Measurements from ENCODE around the gene CD44. TPM values are rescaled to one million over a fixed set of nuclear protein-coding genes. Genes with fewer than 3 reads are reported as not detected.
A peak's percentile ranks its signal among the peaks of the same experiment; 100 is the strongest.

The CD44 gene
- total RNA-seq, 4 donors from 2014 or later, result 19.5 to 32.5 (median 29.2) TPM

- in situ Hi-C loops (cut with MboI; ENCODE audit: low sequenced_read_pairs in 4 of 4) (no loop called here), intact Hi-C loops (cut with DNase I; ENCODE audit: low total_unique reads) (no loop called here)
- no peak overlapping the region for H3K4me3 ChIP-seq
- H3K27me3 ChIP-seq, result no peaks in the 10 kb centered on the region
- peak overlapping the region in 3 of 4 donors; percentile 8 to 24 (median 19) for H3K27ac ChIP-seq
- H3K9me3 ChIP-seq, result no peaks in the 10 kb centered on the region
- DNase-seq (no peak), ATAC-seq (no peak)
- H3K4me1 ChIP-seq, result peaks cover 26% of the 10 kb centered on the region in 2 donors
- no peaks in the 10 kb centered on the region for H3K36me3 ChIP-seq
- TF ChIP-seq POLR2A (IDR thresholded peaks at IDR 0.05), result no peak
- TF ChIP-seq, protein P1, sequence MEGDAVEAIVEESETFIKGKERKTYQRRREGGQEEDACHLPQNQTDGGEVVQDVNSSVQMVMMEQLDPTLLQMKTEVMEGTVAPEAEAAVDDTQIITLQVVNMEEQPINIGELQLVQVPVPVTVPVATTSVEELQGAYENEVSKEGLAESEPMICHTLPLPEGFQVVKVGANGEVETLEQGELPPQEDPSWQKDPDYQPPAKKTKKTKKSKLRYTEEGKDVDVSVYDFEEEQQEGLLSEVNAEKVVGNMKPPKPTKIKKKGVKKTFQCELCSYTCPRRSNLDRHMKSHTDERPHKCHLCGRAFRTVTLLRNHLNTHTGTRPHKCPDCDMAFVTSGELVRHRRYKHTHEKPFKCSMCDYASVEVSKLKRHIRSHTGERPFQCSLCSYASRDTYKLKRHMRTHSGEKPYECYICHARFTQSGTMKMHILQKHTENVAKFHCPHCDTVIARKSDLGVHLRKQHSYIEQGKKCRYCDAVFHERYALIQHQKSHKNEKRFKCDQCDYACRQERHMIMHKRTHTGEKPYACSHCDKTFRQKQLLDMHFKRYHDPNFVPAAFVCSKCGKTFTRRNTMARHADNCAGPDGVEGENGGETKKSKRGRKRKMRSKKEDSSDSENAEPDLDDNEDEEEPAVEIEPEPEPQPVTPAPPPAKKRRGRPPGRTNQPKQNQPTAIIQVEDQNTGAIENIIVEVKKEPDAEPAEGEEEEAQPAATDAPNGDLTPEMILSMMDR (IDR thresholded peaks at IDR 0.05 in 4 of 5, conservative IDR thresholded peaks at IDR 0.05 in 1 of 5), result no peak
These were observed 23.8 kb downstream of the CD44 start for GRCh38 chr11:35162745-35163144.

DNA sequence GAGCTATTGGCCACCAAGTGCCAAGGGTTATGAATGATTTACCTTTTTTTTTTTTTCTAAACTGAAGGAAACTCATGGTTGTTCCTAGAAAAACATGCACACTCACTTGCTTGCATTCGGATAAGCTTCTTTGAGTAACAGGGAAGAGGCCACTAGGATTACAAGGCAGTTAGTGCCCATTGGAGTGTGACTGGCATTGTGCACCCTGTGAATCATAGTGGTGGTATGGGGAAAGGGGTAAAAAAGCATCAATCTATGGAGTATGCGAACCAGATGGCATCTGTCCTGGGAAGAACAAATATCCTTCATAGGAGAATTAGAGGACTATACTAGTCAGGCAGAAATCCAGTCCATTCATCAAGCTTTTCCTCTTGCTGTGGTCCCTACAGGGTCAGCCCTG is 24.2 kb downstream of the CD44 start:
- Histone ChIP-seq H3K36me3 (no peaks in the 10 kb centered on the region), H3K27me3 (no peaks in the 10 kb centered on the region), H3K9me3 (no peaks in the 10 kb centered on the region), H3K27ac (peak overlapping the region in 3 of 4 donors; percentile 4 to 24 (median 19)), H3K4me3 (no peak overlapping the region), H3K4me1 (peaks cover 21 to 31% of the 10 kb centered on the region in 2 donors)
- ATAC-seq, result no peak
- intact Hi-C loops (cut with DNase I; ENCODE audit: low total_unique reads) (no loop called here), in situ Hi-C loops (cut with MboI; ENCODE audit: low sequenced_read_pairs in 4 of 4) (no loop called here)
- no peak for DNase-seq
- no peak for TF ChIP-seq POLR2A (IDR thresholded peaks at IDR 0.05)
- TF ChIP-seq, protein P1 (IDR thresholded peaks at IDR 0.05 in 4 of 5, conservative IDR thresholded peaks at IDR 0.05 in 1 of 5), result no peak

DNA sequence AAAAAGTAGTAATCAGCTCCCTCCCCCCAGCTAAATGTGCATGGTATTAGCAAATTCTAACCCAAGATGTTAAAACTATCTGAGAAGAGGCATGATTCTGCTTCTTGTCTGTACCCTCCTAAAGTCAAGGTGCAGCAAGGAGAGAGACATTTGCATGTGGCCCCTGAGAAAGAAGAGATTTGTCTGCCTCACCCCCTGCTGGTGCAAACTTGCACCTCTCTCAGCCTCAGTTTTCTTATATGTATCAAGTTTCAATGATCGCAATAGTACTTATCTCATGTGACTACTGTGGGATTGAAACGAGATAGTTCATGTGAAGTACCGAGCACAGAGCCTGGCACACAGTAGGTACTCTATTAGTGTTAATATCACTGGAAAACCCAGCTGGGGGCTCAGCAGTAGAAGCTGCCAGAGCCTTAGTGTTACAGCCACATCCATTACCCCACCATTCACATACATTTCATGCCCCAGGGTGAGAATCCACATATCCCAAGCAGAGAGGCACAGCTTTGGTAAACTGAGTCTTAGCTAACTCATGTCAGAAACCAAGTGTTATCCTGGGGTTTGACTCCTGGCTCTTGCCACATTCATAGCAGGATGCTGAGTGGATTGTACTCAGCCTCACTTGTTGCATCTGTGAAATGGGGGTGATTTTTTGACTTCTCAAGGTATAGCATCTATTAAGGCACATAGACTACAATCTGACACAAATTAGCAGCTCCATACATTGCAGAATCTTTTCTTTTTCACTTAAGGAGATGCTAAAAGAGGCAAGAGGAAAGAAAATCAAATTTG is 24.9 kb downstream of the CD44 start:
- in situ Hi-C loops (cut with MboI; ENCODE audit: low sequenced_read_pairs in 4 of 4), result no loop called here
- no peaks in the 10 kb centered on the region for H3K27me3 ChIP-seq
- no peak for TF ChIP-seq POLR2A (IDR thresholded peaks at IDR 0.05)
- TF ChIP-seq, protein P1 (IDR thresholded peaks at IDR 0.05 in 4 of 5, conservative IDR thresholded peaks at IDR 0.05 in 1 of 5), result no peak
- H3K27ac ChIP-seq, result no peak overlapping the region
- no peak for DNase-seq
- H3K4me1 ChIP-seq, result peaks cover 16 to 35% of the 10 kb centered on the region in 2 donors
- H3K4me3 ChIP-seq, result no peak overlapping the region
- H3K9me3 ChIP-seq, result no peaks in the 10 kb centered on the region
- ATAC-seq, result no peak
- intact Hi-C loops (cut with DNase I; ENCODE audit: low total_unique reads), result no loop called here
- H3K36me3 ChIP-seq, result no peaks in the 10 kb centered on the region

GRCh38 chr11:35165030-35165422 is 26.1 kb downstream of the CD44 start:
- intact Hi-C loops (cut with DNase I; ENCODE audit: low total_unique reads), result no loop called here
- peak overlapping the region in 1 of 4 donors; percentile 67 for H3K27ac ChIP-seq
- peaks cover 6 to 29% of the 10 kb centered on the region in 2 donors for H3K4me1 ChIP-seq
- no peak overlapping the region for H3K4me3 ChIP-seq
- DNase-seq (no peak), ATAC-seq (no peak)
- H3K27me3 ChIP-seq, result no peaks in the 10 kb centered on the region
- TF ChIP-seq, protein P1 (IDR thresholded peaks at IDR 0.05 in 4 of 5, conservative IDR thresholded peaks at IDR 0.05 in 1 of 5), result no peak
- no peak for TF ChIP-seq POLR2A (IDR thresholded peaks at IDR 0.05)
- no peaks in the 10 kb centered on the region for H3K36me3 ChIP-seq
- no peaks in the 10 kb centered on the region for H3K9me3 ChIP-seq
- in situ Hi-C loops (cut with MboI; ENCODE audit: low sequenced_read_pairs in 4 of 4), result no loop called here

Data from gastrocnemius medialis (tissue), 4 donors.